ENCODE results near the gene GPANK1. TPM values are rescaled to one million over a fixed set of nuclear protein-coding genes. Genes with fewer than 3 reads are reported as not detected.

The GPANK1 gene
- total RNA-seq, 1 donor from 2014 or later: 15.4 TPM

GRCh38 chr6:31621320-31621939 is 43.4 kb downstream of the GPANK1 start:
- ATAC-seq: no peak
- TF ChIP-seq, protein P1, sequence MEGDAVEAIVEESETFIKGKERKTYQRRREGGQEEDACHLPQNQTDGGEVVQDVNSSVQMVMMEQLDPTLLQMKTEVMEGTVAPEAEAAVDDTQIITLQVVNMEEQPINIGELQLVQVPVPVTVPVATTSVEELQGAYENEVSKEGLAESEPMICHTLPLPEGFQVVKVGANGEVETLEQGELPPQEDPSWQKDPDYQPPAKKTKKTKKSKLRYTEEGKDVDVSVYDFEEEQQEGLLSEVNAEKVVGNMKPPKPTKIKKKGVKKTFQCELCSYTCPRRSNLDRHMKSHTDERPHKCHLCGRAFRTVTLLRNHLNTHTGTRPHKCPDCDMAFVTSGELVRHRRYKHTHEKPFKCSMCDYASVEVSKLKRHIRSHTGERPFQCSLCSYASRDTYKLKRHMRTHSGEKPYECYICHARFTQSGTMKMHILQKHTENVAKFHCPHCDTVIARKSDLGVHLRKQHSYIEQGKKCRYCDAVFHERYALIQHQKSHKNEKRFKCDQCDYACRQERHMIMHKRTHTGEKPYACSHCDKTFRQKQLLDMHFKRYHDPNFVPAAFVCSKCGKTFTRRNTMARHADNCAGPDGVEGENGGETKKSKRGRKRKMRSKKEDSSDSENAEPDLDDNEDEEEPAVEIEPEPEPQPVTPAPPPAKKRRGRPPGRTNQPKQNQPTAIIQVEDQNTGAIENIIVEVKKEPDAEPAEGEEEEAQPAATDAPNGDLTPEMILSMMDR (IDR thresholded peaks at IDR 0.05): no peak
- Histone ChIP-seq H3K27me3 (ENCODE audit: low read depth) (no peaks in the 10 kb centered on the region), H3K4me1 (peaks cover 22% of the 10 kb centered on the region), H3K36me3 (peaks cover 42% of the 10 kb centered on the region), H3K9me3 (no peaks in the 10 kb centered on the region), H3K27ac (peak overlapping the region; percentile 97), H3K4me3 (peak overlapping the region; percentile 80)
- intact Hi-C loops (cut with DNase I): no loop called here
- DNase-seq: no peak

DNA sequence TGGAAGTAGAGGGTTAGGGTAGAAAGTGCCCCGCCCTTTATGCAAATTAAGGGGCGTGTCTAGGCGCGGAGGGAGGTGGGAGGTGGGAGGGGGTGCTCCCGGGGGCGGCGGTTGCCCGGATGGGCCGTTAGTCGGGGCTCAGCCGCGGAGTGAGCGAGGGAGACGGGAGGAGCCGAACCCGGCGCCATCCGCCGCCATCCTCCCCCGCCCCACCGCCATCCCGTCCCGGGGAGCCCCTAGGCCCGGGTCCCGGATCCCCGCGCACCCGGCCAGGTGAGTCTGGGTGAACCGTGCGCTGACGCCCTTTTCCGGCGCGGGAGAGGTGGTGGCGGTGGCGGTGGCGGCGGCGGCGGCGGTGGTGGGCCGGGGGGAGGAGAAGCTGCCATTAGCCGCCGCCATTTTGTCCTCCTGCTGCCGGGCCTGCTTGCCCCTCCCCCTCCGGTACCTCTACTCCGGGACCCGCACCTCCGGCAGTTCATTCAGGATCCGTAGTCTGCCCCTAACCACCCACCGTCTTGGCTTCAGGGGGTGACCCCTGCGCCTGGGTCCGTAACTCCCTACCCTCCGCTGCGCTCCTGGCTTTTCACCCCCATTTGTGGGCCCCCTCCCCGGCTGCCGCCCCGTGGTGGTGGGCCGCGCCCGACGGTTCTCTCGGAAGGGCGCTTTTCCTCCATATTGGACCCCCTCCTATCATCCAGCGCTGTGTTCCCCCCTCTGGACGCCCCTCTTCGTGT is 44.0 kb downstream of the GPANK1 start, which contains the start of gene PRRC2A:
Gene PRRC2A (plus strand): TSS at position 130 of the 734 bp plus-strand sequence. CDS start 2,075 bp downstream, outside the sequence.
- Histone ChIP-seq H3K27ac (peak within 1 kb of the TSS; percentile 97), H3K4me3 (peak within 1 kb of the TSS; percentile 80), H3K27me3 (ENCODE audit: low read depth) (no peaks in the 10 kb centered on the region), H3K4me1 (peaks cover 22% of the 10 kb centered on the region), H3K36me3 (peaks cover 35% of the 10 kb centered on the region), H3K9me3 (no peaks in the 10 kb centered on the region)
- ATAC-seq (peak; percentile 68 to 95), DNase-seq (no peak)
- TF ChIP-seq, protein P1 (IDR thresholded peaks at IDR 0.05): no peak
- intact Hi-C loops (cut with DNase I): no loop called here

DNA sequence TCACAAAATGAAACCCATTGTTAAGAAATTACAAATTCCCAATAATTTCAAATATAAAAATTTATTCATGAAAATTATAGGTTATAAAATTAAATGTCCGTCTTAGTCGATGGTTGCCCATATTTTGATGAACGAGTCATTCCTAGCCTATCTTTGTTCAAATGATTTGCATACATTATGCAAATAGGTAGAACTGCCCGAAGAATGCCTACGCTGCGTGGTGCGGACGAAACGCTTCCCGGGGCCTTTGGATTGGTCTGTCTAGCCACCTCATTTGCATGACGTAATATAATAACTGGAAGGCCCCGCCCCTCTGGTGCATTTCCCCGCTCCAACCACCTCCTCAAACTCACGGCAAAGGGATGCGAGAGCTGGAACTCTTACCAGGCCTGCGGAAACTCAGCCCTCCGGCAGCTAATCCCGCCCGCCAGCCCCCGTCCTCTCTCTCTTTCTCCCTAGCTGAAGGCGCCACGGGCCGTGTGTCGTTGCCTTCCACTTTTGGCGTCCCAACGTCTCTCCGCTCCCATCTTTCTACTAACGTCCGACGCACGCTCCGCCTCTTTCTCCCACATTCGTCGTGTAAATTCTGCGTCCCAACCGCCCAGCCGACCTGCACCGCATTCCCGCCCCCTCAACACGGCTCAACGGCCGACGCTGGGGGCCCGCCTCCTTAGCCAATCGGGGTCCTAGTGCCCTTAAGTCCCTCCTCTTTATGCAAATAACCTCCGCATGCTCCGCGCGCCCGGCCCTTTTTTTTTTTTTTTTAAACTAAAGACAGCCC is 44.8 kb downstream of the GPANK1 start:
- no peaks in the 10 kb centered on the region for H3K9me3 ChIP-seq
- ATAC-seq (peak; percentile 96), DNase-seq (peak; percentile 99)
- TF ChIP-seq, protein P1 (IDR thresholded peaks at IDR 0.05): no peak
- H3K4me3 ChIP-seq: peak overlapping the region; percentile 80
- H3K27me3 ChIP-seq (ENCODE audit: low read depth): no peaks in the 10 kb centered on the region
- H3K27ac ChIP-seq: peak overlapping the region; percentile 97
- peaks cover 22% of the 10 kb centered on the region for H3K4me1 ChIP-seq
- peaks cover 28% of the 10 kb centered on the region for H3K36me3 ChIP-seq
- intact Hi-C loops (cut with DNase I): no loop called here

DNA sequence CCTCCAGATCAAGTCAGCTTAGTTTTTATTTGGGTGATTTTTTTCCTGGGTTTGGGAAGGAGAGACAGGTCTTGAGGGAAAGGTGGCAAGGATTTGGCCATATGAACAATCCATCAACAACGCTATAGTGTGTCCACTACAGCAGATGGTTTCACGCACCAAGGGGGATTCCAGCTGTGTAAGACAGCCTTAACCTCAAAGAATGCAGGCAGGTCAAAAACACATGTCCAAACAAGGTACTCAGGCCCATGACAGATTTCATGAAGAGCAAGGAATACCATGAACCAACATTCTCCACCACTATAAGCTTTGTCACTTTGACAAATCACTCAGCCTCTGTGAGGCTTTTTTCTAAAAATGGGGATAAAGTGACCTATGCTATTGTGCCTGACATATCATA is 47.8 kb downstream of the GPANK1 start:
- no peak for ATAC-seq
- no peak for DNase-seq
- intact Hi-C loops (cut with DNase I): no loop called here
- Histone ChIP-seq H3K4me3 (no peak overlapping the region), H3K27ac (no peak overlapping the region), H3K4me1 (peaks cover 18% of the 10 kb centered on the region), H3K9me3 (no peaks in the 10 kb centered on the region), H3K27me3 (ENCODE audit: low read depth) (no peaks in the 10 kb centered on the region), H3K36me3 (no peaks in the 10 kb centered on the region)
- TF ChIP-seq, protein P1 (IDR thresholded peaks at IDR 0.05): no peak

DNA sequence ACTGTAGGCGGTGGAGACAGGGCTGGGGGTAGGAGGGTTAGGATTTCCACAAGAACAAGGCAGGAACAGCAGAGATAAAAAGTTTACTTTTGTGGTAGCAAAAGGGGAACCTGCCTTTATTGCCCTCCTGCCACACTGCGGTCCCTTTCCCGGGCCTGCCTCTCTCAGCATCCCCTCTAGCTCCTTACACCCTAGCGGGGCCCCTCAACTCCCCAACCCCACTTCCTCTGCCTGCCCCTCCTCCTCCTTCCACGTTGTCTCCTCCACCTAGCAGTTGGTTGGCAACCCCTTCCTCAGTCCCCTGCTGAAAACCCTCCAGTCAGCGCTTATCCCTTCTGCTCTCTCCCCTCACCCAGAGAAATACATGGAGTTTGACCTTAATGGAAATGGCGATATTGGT is 49.0 kb downstream of the GPANK1 start:
- Histone ChIP-seq H3K36me3 (no peaks in the 10 kb centered on the region), H3K27me3 (ENCODE audit: low read depth) (no peaks in the 10 kb centered on the region), H3K9me3 (no peaks in the 10 kb centered on the region), H3K4me1 (peaks cover 11% of the 10 kb centered on the region), H3K4me3 (peak overlapping the region; percentile 42), H3K27ac (peak overlapping the region; percentile 56)
- DNase-seq: no peak
- intact Hi-C loops (cut with DNase I): no loop called here
- TF ChIP-seq, protein P1 (IDR thresholded peaks at IDR 0.05): no peak
- ATAC-seq: no peak

Data from lower lobe of right lung (tissue), 2 donors.